Calu3 (cell line): ENCODE data around the gene KIF12. TPM values are rescaled to one million over a fixed set of nuclear protein-coding genes. Genes with fewer than 3 reads are reported as not detected.

Experiments
- BruUV-seq: library from RNA; stranded (reverse); fragments of 400-500 nt; replicated peaks from 2 replicates; lab custom pipeline; 2021; lab: Mats Ljungman, UMichigan
- CTCF ChIA-PET: fragments of 300-600 bp; sonication (Branson Sonifier 250); formaldehyde crosslinking; loops from one replicate; lab custom pipeline; 2022; ENCODE audit warnings: antibody characterized with exemption; lab: Charles Lee
- DNase-seq: peaks from one replicate; pipeline ENCODE4 v3.0.0; 2022
- H3K27ac Mint-ChIP-seq: one replicate; pipeline ENCODE4 v1.8.0; 2022; ENCODE audit warnings: mixed read lengths; ENCODE audit not compliant: unreplicated experiment
- H3K27me3 Mint-ChIP-seq: one replicate; pipeline ENCODE4 v1.8.0; 2022; ENCODE audit warnings: mixed read lengths; ENCODE audit not compliant: unreplicated experiment
- H3K36me3 Mint-ChIP-seq: one replicate; pipeline ENCODE4 v1.8.0; 2022; ENCODE audit warnings: mild to moderate bottlenecking, moderate library complexity, mixed read lengths; ENCODE audit not compliant: insufficient read depth, unreplicated experiment
- H3K4me1 Mint-ChIP-seq: one replicate; pipeline ENCODE4 v1.8.0; 2022; ENCODE audit warnings: mild to moderate bottlenecking, low read depth, mixed read lengths; ENCODE audit not compliant: unreplicated experiment
- H3K4me3 Mint-ChIP-seq: one replicate; pipeline ENCODE4 v1.8.0; 2022; ENCODE audit warnings: mild to moderate bottlenecking, low read depth, moderate library complexity, mixed read lengths; ENCODE audit not compliant: unreplicated experiment
- H3K9me3 Mint-ChIP-seq: one replicate; pipeline ENCODE4 v1.8.0; 2022; ENCODE audit warnings: low read depth, mixed read lengths; ENCODE audit not compliant: unreplicated experiment
- CTCF ChIP-seq: fragments of 200-600 bp; IDR thresholded peaks from one replicate; pipeline ENCODE4 v1.8.0; 2022; ENCODE audit warnings: antibody characterized with exemption; ENCODE audit not compliant: unreplicated experiment
- intact Hi-C: fragments of 100-400 bp; cut with micrococcal nuclease; formaldehyde crosslinking; loops from one replicate; pipeline ENCODE4 v1.10.0; 2022; ENCODE audit not compliant: unreplicated experiment
- total RNA-seq: library from RNA; stranded (reverse); gene quantifications from 2 replicates; pipeline ENCODE4 v1.2.3, GENCODE V29; 2022

Gene KIF12
- total RNA-seq, 1 experiment from 2014 or later, result 52.3 TPM

DNA sequence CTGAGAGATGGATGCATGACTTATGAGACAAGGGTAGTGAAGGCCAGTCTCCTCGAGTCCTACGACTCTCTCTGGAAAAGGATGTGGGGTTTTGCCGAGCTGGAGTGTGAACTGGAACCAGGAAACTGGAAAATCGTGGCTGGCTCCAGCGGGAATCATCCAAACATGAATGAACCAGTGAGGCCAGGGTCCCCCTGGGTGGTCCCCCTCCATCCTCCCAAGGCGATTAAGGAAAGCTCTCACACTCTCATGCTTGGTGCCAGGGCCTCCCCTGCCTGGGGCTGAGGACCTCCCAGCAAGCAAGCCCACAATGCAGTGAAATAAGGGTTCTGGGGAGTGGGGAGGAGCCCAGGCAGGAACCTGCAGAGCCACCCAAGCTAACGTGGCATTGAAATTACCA, 11.4 kb downstream of the KIF12 start:
- H3K36me3 Mint-ChIP-seq, result peaks cover 10% of the 10 kb centered on the region
- DNase-seq, result no peak
- no peaks in the 10 kb centered on the region for H3K9me3 Mint-ChIP-seq
- no peak overlapping the region for H3K4me3 Mint-ChIP-seq
- H3K4me1 Mint-ChIP-seq, result peaks cover 2% of the 10 kb centered on the region
- CTCF ChIA-PET, result interaction anchor here (2.1 kb wide), 1 partner anchor 20 kb away, joined by 4 read pairs; no protein-coding TSS in a partner anchor
- intact Hi-C loops, result no loop called here
- H3K27me3 Mint-ChIP-seq, result no peaks in the 10 kb centered on the region
- TF ChIP-seq CTCF, result no peak
- no TSS peak for BruUV-seq
- H3K27ac Mint-ChIP-seq, result no peak overlapping the region

GRCh38 chr9:114086607-114087006, 12.5 kb downstream of the KIF12 start:
- CTCF ChIA-PET, result no interaction called here
- Mint-ChIP-seq H3K36me3 (peaks cover 18% of the 10 kb centered on the region), H3K4me1 (peaks cover 14% of the 10 kb centered on the region), H3K9me3 (no peaks in the 10 kb centered on the region), H3K27me3 (no peaks in the 10 kb centered on the region), H3K27ac (no peak overlapping the region), H3K4me3 (no peak overlapping the region)
- DNase-seq, result no peak
- intact Hi-C loops, result no loop called here
- BruUV-seq, result no TSS peak
- TF ChIP-seq CTCF, result no peak

- intact Hi-C loops, result no loop called here
- BruUV-seq, result no TSS peak
- CTCF ChIA-PET, result no interaction called here
- no peak for DNase-seq
- Mint-ChIP-seq H3K9me3 (no peaks in the 10 kb centered on the region), H3K36me3 (peaks cover 24% of the 10 kb centered on the region), H3K27ac (no peak overlapping the region), H3K27me3 (no peaks in the 10 kb centered on the region), H3K4me3 (no peak overlapping the region), H3K4me1 (peaks cover 20% of the 10 kb centered on the region)
- no peak for TF ChIP-seq CTCF
Observed at GRCh38 chr9:114086009-114086408, 13.1 kb downstream of the KIF12 start.

- BruUV-seq, result no TSS peak
- Mint-ChIP-seq H3K4me3 (no peak overlapping the region), H3K4me1 (peaks cover 26% of the 10 kb centered on the region), H3K9me3 (no peaks in the 10 kb centered on the region), H3K27me3 (no peaks in the 10 kb centered on the region), H3K36me3 (peaks cover 31% of the 10 kb centered on the region), H3K27ac (no peak overlapping the region)
- intact Hi-C loops, result no loop called here
- DNase-seq, result no peak
- TF ChIP-seq CTCF, result no peak
- CTCF ChIA-PET, result no interaction called here
Observed at GRCh38 chr9:114085387-114085789, 13.7 kb downstream of the KIF12 start.
